Stimulated activated CD8-positive, alpha-beta memory T cell treated with anti-CD3 and anti-CD28 coated beads, Interleukin-12 subunit alpha, Interleukin-12 subunit beta, amount 100 ng/mL, for 24 hours (primary cell): ENCODE results near the gene ASIC3.

ENCODE experiments used
- DNase-seq: peaks from one replicate; pipeline ENCODE4 v3.0.0-alpha.2; 2020; ENCODE audit errors: extremely low read depth

The ASIC3 gene

DNA sequence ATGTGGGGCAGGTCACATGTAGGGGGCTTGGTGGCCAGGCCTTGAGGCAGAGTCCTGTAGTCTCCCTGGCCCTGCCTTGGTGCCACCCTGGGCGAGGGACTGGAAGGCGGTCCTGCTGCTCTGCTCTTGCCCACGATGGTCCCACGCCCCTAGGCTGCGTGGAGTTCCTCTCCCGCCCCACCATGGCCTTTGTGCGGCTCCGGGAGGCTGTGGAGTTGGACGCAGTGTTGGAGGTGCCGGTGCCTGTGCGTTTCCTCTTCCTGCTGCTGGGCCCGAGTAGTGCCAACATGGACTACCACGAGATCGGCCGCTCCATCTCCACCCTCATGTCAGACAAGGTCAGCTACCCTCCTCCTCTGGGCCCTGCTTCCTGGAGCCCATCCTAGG, 22.2 kb downstream of the ASIC3 start:
- DNase-seq = no peak

DNA sequence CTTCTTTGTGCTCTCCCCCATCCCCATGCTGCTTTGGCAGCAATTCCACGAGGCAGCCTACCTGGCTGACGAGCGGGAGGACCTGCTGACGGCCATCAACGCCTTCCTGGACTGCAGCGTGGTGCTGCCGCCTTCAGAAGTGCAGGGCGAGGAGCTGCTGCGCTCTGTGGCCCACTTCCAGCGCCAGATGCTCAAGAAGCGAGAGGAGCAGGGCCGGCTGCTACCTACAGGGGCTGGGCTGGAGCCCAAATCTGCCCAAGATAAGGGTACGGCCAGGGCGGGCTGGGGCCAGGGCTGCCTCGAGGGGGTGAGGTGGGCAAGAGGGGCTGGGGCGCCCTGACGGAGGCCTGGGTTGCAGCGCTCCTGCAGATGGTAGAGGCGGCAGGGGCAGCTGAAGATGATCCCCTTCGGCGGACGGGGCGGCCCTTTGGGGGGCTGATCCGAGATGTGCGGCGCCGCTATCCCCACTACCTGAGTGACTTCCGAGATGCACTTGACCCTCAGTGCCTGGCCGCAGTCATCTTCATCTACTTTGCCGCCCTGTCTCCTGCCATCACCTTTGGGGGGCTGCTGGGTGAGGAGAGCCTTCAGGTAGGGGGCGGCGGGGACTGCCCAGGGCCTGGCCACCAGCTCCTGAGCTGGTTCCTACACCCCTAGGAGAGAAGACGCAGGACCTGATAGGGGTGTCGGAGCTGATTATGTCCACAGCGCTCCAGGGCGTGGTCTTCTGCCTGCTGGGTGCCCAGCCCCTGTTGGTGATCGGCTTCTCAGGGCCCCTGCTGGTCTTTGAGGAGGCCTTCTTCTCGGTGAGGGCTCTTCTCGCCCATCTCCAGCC, 22.9 kb downstream of the ASIC3 start:
- no peak for DNase-seq

DNA sequence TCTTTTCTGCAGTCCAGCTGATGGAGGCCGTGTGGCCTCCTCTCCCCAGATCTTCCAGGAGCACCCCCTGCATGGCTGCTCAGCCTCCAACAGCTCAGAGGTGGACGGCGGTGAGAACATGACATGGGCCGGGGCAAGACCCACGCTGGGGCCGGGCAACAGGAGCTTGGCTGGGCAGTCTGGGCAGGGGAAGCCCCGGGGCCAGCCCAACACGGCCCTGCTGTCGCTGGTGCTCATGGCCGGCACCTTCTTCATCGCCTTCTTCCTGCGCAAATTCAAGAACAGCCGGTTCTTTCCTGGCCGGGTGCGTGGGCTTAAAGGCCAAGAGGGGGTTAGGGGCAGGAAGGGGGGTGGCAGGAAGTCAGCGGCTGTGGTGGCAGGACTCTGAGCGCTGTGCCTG, 25.7 kb downstream of the ASIC3 start:
- no peak for DNase-seq

DNA sequence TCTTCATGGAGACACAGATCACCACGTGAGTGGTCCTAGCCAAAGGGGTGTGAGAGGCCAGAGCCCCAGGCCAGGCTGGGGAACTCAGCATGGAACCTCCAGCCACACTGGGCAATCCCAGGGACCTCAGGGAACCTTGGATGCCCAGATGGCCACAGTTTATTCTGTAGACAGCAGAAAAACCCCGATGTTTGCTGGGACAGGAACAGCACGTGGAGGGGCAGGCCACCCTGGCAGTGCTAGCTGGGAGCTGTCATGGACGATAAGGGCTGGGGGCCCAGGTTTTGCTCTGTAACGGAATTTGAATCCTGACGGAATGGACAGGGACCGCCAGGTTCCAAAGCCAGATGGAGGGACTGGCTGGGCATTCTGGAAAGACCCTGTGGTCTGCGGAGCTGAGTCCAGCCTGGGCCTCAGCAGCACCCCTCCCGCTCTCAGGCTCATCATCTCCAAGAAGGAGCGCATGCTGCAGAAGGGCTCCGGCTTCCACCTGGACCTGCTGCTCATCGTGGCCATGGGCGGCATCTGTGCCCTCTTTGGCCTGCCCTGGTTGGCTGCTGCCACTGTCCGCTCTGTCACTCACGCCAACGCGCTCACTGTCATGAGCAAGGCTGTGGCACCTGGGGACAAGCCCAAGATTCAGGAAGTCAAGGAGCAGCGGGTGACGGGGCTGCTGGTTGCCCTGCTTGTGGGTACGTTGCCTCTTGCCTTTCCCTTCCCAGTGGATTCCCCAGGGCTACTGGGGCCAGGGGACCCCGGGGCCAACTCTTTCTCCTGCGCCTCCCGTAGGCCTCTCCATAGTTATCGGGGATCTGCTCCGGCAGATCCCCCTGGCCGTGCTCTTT, 26.7 kb downstream of the ASIC3 start:
- no peak for DNase-seq

DNA sequence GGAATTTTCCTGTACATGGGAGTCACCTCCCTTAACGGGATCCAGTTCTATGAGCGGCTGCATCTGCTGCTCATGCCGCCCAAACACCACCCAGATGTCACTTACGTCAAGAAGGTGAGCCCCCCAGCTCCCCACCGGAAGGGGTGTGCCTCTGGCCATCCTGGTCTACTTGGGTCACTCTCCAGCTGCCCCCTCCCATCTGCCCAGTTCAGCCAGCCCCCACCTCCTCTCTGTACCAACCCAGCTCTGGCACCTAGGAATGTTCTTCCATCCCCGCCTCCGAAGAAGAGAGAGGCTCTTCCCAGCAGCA, 27.3 kb downstream of the ASIC3 start:
- no peak for DNase-seq

DNA sequence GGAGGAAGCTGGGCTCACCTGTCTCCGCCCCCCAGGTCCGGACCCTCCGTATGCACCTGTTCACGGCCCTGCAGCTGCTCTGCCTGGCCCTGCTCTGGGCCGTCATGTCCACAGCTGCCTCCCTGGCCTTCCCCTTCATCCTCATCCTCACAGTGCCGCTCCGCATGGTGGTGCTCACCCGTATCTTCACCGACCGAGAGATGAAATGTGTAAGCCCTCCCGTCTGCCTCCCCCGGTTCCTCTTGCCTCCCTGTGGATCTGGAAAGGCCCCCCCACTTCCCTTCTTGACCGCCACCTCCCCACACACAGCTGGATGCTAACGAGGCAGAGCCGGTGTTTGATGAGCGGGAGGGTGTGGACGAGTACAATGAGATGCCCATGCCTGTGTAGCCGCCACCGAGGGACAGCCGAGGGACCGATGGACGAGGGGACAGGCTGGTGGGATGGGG, 27.7 kb downstream of the ASIC3 start:
- DNase-seq = no peak

DNA sequence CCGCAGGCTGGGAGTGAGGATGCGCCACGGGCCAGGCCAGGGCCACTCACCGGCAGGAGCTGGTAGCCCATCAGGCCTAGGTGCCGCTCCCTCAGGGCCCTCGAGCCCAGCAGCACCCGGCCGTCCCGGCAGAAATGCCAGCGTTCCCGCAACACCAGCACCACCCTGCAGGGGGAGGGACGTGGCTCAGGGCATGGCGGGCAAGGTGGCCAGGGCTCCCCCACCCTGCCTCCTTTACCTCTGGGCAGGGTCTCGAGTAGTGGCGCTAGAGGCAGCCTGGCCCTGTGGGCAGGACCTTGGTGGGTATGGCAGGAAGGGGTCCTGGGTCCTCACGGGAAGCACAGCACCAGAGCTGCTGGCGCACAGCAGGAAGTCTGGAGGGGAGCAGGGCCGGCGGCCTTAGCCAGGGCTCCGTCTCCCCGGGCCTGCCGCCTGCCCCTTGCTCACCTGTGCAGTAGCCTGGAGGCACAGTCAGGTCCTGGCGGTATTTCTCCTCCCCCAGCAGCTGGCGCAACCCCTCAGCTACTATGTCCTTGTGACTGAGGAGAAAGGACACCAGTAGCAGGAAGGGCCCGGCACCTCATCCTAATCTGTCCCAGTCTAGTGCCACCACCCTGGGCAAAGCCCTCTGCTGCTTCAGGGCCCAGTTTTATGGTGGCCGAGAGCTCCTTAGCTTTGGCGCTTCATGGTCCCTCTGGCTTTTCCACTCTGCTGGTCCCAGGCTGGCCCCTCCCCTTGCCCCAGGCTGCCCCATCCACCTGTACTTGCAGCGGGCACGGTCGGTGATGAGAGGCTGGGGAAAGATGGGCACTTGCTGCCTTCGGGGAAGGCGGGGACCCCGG, 28.8 kb downstream of the ASIC3 start:
- DNase-seq = no peak

DNA sequence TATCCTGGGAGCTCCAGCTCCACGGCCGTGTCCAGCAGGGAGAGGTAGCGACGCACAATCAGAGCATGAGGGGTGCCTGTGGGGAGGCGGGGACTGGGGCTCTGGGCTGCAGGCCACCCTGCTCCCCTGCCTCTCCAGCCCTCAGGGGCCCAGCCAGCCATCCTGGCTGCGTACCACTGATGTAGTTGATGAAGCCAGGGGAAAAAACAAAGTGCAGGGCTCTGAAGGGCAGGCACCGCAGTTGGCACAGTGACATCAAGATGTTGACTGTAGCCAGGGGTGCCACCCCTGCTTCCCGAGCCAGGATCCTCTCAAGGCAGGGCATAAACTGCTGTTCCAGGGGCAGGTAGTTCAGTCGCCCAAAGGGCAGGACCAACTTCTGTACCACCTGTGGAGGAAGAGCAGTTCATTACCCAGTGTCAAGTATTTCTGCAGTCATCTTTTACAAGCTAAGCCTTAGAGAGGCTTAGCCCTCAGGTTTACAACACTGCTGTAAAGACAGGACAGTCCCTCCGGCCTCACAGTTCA, 29.4 kb downstream of the ASIC3 start:
- no peak for DNase-seq

DNA sequence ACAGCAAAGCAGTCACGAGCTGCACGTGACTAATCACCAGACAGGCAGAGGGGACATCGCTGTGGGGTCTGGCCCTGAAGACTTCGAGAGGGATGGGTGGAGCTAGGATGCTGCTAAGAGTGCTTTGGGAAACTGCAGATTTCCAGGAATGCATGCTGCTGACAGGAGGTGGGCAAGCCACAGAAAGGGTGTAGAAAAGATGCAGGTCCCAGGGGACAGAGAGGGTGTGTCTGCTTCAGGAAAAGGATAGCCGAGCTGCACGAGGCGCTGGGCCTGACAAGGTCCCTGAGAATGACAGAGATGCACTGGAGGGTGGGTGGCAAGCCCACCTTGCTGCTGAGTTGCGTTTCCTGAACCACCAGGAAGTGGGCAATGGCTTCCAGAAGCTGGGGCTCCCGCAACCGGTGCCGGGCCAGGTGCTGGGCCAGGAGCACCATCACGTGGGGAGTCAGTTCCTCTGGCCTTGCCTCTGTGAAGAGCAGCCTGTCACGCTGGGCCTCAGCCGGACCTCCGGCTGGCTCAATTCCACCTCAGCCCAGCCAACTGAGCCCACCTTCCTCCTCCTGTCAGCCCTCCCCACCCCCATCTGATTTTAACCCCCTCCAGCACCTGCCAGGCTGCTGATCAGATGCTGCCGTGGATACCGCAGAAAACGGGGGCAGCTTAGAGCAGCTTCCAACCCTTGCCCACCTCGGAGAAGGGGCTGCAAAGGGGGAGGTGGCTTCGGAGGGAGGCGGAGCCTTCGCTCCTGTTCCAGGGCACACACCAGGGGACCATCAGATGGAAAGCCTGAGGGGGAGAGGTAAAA, 30.1 kb downstream of the ASIC3 start:
- no peak for DNase-seq

DNA sequence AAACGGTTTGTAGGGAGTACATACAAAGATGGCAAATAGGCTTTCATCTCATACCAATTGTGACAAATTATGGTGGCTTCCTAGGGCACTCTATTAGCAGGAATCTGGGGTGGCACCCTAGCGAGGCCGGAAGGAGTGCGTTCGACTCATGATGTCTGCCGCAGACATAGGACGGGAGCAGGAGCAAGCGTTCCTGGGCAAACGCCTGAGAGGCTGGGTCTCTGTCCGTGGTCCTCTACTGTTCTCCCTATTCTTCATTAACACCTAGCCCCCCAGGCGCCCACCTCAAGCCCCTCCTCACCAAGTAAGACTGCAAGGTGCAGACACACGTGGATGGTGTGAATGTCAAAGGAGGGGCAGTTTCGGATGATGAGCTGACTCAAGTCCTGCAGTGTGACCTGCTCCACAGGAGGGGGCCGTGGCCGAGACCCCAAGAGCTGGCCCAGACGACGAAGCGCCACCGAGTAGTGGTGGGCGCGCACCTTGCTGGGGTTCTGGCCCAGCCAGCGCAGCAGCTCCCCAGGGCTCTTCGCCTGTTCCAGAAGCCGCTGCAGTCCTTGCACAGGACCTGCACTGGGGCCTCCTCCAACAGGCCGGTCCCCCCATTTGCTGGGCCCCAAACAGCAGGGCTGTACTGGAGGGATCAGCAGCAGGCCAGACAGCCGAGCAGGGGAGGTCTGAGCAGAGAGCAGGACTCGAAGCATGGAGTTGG, 31.0 kb downstream of the ASIC3 start:
- no peak for DNase-seq

DNA sequence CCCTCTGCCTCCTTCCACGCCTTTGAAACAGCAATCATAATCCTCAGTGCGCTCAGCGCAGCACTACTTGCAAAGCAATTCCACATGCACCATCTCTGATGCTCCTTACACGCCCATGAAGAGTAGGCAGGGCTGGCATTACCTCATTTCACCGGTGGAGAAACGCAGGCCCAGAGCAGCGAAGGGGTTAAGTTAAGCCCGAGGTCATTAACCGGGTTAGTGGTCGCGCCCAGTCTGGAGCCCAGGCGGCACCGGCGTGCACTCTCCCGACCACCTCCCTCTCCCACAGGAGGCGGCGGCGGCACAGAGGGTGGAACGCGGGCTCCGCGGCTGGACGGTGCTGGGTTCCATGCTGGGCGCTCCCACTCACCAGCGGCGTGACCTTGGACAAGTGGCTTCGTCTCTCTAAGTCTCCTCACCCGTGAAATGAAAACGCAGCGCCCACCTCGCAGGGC, 31.8 kb downstream of the ASIC3 start:
- no peak for DNase-seq

DNA sequence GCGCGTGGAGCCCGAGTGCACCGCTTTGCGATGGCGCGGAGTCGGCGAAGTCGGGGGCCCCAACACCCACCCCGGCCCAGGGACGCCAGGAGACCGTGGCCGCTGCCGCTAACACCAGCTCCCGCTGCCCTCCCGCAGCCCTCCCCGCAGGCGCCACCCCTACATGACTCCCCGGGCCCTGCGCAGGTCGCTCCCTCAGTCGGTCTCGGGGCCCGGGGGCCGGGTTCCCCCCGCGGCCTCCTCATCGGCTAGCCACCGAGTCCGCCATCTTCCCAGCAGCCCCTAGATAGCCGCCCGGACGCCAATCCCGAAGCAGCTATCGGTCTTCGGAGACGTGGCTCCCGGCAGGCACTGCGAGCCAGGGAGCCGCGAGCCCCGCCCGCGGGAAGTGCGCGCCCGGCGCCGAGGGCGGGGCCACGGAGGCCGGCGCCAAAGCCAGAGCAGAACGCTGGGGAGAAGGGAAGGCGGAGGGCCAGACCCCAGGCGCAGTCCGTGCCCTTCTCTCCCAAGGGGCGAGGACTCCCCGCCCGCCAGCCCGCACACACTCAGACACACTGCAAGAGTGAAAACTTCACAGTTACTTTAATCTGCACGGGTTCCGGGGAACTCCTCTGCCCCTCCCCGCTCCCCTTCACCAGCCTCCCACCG, 32.3 kb downstream of the ASIC3 start, which contains the start of gene FASTK:
Gene FASTK, minus strand, starts transcription at position 288 of the 648 bp plus-strand sequence. Its CDS starts 43 bp downstream, at position 245.
- peak; percentile 71 for DNase-seq

DNA sequence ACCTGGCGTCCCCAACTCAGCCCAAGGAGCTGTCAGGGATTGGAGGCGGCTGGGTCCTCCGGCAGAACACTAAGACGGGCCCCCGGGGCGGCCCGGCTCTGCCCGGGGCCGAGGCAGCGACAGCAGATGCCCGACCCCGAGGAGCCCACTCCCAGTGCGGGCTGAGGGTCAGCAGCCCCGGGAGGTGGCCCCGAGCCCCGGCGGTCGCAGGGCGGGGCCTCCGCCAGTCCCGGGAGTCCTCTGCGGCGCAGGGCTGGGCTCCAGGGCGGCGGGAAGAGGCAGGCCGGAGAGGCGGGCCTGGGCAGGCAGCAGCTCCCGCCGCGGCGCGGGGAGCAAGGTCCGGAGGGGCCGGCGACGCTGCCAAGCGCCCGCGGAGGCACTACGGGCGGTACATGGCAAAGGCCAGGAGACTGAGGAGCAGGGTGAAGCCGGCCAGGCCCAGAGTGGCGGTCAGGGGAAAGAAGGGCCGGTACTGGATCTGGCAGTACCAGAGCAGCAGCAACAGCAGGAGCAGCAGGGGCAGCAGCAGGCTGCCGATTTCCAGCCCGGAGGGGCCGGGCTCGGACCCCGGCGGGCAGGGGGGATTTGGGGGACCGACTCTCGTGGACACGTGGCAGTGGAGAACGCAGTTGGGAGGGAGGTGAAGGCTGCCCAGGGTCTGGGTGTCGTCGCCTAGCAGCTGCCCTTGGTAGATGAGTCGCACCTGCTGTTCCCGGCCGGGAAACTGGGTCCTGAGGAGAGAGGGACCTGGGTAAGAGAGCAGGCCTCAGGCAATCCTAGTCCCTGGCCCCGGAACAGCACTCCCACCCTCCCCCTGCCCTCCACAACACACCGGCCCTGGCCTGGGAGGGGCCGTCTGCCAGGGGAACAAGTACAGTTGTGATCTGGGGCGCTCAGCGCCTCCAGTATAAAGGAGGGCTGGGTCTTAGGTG, 33.1 kb downstream of the ASIC3 start:
- DNase-seq = no peak

DNA sequence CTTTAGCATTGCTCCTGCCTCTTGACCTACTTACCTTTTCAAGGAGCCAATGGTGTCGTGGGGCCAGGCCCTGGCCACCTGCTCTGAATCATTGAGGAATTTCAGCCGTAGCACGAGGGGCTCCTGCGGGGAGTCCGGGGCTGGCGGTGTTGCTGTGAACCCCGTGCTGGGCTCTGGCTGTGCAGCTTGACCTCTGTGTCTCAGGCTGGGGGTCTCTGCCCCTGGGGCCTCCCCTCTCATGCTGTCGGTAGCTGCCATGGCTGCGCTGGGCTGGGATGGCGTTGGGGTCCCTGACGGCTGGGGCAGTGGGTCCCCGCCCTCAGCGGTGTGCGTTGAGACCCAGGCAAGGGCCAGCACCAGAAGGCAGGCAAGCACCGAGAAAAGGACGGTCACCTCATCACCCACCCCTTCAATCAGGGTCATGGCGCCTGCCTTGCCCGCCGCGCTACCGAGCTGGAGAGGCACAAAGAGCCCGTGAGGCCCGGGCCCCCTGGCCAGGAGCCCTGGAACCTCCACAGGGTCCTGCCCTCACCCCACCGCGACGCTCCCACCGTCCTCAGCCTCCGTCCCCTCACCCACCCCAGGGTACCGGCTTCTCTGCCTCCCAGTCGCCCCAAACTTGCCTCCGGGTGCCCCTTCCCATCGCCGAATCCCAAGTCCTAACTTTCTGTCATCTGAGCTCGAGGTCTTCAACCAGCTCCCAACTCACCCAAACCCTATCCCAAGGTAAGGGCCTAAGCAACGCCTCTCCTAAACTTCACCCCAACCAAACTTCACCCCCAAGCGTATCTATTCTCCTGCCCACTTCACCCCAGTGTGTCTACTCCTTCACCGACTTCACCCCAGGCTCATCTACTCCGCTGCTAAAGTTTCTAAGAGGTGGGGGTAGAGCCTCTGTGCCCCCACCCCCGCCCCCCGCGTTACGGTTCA, 34.1 kb downstream of the ASIC3 start:
- no peak for DNase-seq

DNA sequence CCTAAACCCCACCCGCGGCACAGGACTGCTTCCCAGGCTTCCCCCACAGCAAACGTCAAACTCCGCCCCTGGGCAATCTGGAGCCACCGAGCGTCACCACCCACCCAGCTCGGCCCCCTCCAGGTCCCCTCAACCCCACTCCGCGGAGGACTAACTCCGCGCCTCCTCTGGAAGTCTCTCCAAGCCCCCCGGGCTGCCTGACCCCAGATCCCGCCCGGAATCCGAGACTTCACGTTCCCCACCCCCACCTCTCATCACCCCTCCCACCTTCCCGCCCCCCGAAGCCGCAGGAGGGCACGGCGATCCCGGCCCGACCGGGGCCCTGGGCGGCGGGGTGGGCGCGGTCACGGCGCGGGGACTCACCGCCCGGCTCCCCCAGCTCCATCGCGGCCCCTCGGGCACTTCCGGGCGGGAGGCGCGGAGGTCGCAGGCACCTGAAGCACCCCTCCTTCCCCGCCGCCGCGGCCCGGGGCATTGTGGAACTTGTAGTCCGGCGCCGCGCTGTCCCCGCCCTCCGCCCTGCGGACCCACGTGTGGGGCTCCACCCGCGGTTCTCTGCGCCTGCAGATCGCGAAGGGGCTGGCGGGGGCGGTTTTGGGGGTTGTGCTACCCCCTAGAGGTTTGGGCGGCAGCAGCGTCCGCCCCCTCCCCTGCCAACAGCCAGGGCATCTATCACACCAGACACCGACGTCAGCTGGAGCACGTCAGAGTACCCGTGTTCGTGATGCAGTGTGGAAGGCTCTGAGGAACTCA, 34.9 kb downstream of the ASIC3 start, which contains the start of gene TMUB1:
Gene TMUB1, minus strand, starts transcription at position 423 of the 753 bp plus-strand sequence. CDS start 930 bp downstream, outside the sequence.
- peak; percentile 68 for DNase-seq

DNA sequence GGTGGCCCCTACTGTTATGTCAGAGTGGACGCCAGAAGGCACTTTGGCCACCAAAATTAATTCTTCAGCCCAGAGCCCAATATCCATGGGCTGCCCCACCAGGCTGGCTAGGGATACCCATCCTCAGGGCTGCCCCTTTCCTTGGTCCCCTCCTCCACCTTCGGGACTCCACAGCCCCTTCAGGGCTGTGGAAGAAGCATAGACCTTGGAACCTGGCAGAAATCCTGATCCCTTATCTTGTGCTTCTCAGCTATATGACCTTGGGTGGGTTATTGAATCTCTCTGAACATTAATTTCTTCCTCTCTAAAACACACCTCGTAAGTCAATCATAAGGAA, 35.5 kb downstream of the ASIC3 start:
- DNase-seq = no peak

DNA sequence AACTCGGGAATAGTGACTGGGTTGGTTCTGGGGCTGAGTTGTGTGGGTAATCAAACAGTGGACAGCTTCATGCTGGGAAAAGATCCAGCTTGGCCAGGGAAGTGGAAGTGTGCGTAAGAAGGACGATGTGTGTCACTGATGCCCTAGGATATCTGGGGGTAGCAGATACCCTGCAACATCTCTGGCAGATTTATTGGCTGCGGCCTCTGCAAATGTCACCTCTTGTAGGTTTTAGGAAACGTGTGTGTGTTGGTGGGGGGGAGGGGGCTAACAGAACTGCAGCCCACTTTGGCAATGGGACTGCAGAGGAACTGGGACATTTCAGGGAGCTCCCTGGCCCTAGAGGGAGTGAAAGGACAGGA, 37.0 kb downstream of the ASIC3 start:
- no peak for DNase-seq
